Effector memory CD8-positive, alpha-beta T cell (primary cell): ENCODE results near the gene RABEP1.

Experiments
- ATAC-seq: fragments of 150-1000 bp; cut with Tn5 transposase; replicated peaks from 2 replicates; pipeline ENCODE4 v1.10.0; 2021; ENCODE audit warnings: mild to moderate bottlenecking, moderate library complexity
- DNase-seq, 3 experiments: peaks; one replicate each; pipeline ENCODE4 v3.0.0; 2021
- H3K27ac Mint-ChIP-seq, 2 donors: one replicate each; pipeline ENCODE4 v1.8.0; 2022; ENCODE audit warnings: mild to moderate bottlenecking in 2 of 2, mixed read lengths in 2 of 2, moderate library complexity in 2 of 2
- H3K27me3 Mint-ChIP-seq, 2 donors: one replicate each; pipeline ENCODE4 v1.8.0; 2022; ENCODE audit warnings: mixed read lengths in 2 of 2
- H3K36me3 Mint-ChIP-seq: one replicate; pipeline ENCODE4 v1.8.0; 2022; ENCODE audit warnings: mild to moderate bottlenecking, moderate library complexity, mixed read lengths; ENCODE audit not compliant: insufficient read depth
- H3K4me1 Mint-ChIP-seq, 2 donors: one replicate each; pipeline ENCODE4 v1.8.0; 2022; ENCODE audit warnings: low read depth in 2 of 2, mixed read lengths in 2 of 2
- H3K4me3 Mint-ChIP-seq, 2 donors: one replicate each; pipeline ENCODE4 v1.8.0; 2022; ENCODE audit warnings: mild to moderate bottlenecking in 2 of 2, mixed read lengths in 2 of 2, moderate library complexity in 2 of 2
- H3K9me3 Mint-ChIP-seq, 2 donors: one replicate each; pipeline ENCODE4 v1.8.0; 2022; ENCODE audit warnings: mixed read lengths in 2 of 2

RABEP1 gene

GRCh38 chr17:5355421-5356129, 73.5 kb downstream of the RABEP1 start:
- Mint-ChIP-seq H3K27me3 (no peaks in the 10 kb centered on the region), H3K36me3 (peaks cover 71% of the 10 kb centered on the region), H3K4me3 (no peak overlapping the region), H3K27ac (peak overlapping the region in 1 of 2 donors; percentile 77), H3K4me1 (peaks cover 2 to 6% of the 10 kb centered on the region in 2 donors), H3K9me3 (no peaks in the 10 kb centered on the region)
- DNase-seq: no peak
- ATAC-seq: no peak

- Mint-ChIP-seq H3K9me3 (no peaks in the 10 kb centered on the region), H3K4me3 (no peak overlapping the region), H3K27ac (no peak overlapping the region), H3K36me3 (peaks cover 60% of the 10 kb centered on the region), H3K4me1 (peaks cover 0 to 2% of the 10 kb centered on the region in 2 donors), H3K27me3 (no peaks in the 10 kb centered on the region)
- DNase-seq: no peak
- ATAC-seq: no peak
These were observed 79.3 kb downstream of the RABEP1 start for GRCh38 chr17:5361426-5361825.

GRCh38 chr17:5362162-5362811, 80.2 kb downstream of the RABEP1 start:
- Mint-ChIP-seq H3K27ac (no peak overlapping the region), H3K36me3 (peaks cover 52% of the 10 kb centered on the region), H3K27me3 (no peaks in the 10 kb centered on the region), H3K4me1 (peaks cover 0 to 2% of the 10 kb centered on the region in 2 donors), H3K4me3 (no peak overlapping the region), H3K9me3 (no peaks in the 10 kb centered on the region)
- DNase-seq (no peak), ATAC-seq (no peak)

- Mint-ChIP-seq H3K27me3 (no peaks in the 10 kb centered on the region), H3K9me3 (no peaks in the 10 kb centered on the region), H3K27ac (peak overlapping the region in 1 of 2 donors; percentile 22), H3K36me3 (peaks cover 54% of the 10 kb centered on the region), H3K4me1 (peaks cover 0 to 2% of the 10 kb centered on the region in 2 donors), H3K4me3 (no peak overlapping the region)
- ATAC-seq: no peak
- DNase-seq: no peak
These were observed 82.1 kb downstream of the RABEP1 start for GRCh38 chr17:5364156-5364555.

- H3K27ac Mint-ChIP-seq: peak overlapping the region in 1 of 2 donors; percentile 22
- H3K4me3 Mint-ChIP-seq: no peak overlapping the region
- no peaks in the 10 kb centered on the region for H3K27me3 Mint-ChIP-seq
- DNase-seq: no peak
- H3K4me1 Mint-ChIP-seq: peaks cover 0 to 2% of the 10 kb centered on the region in 2 donors
- no peak for ATAC-seq
- no peaks in the 10 kb centered on the region for H3K9me3 Mint-ChIP-seq
- peaks cover 57% of the 10 kb centered on the region for H3K36me3 Mint-ChIP-seq
These were observed 82.6 kb downstream of the RABEP1 start for GRCh38 chr17:5364696-5365095.

GRCh38 chr17:5365831-5366230, 83.7 kb downstream of the RABEP1 start:
- no peaks in the 10 kb centered on the region for H3K9me3 Mint-ChIP-seq
- no peak overlapping the region for H3K27ac Mint-ChIP-seq
- H3K27me3 Mint-ChIP-seq: no peaks in the 10 kb centered on the region
- peaks cover 0 to 2% of the 10 kb centered on the region in 2 donors for H3K4me1 Mint-ChIP-seq
- H3K4me3 Mint-ChIP-seq: no peak overlapping the region
- DNase-seq (no peak), ATAC-seq (no peak)
- H3K36me3 Mint-ChIP-seq: peaks cover 63% of the 10 kb centered on the region

GRCh38 chr17:5370411-5370810, 88.3 kb downstream of the RABEP1 start:
- H3K27me3 Mint-ChIP-seq: no peaks in the 10 kb centered on the region
- H3K4me3 Mint-ChIP-seq: no peak overlapping the region
- H3K36me3 Mint-ChIP-seq: peaks cover 81% of the 10 kb centered on the region
- peak overlapping the region in 1 of 2 donors; percentile 58 for H3K27ac Mint-ChIP-seq
- ATAC-seq (no peak), DNase-seq (no peak)
- H3K9me3 Mint-ChIP-seq: no peaks in the 10 kb centered on the region
- H3K4me1 Mint-ChIP-seq: no peaks in the 10 kb centered on the region

GRCh38 chr17:5373112-5373511, 91.0 kb downstream of the RABEP1 start:
- H3K4me1 Mint-ChIP-seq: no peaks in the 10 kb centered on the region
- H3K4me3 Mint-ChIP-seq: no peak overlapping the region
- DNase-seq (no peak), ATAC-seq (no peak)
- no peaks in the 10 kb centered on the region for H3K27me3 Mint-ChIP-seq
- peaks cover 86% of the 10 kb centered on the region for H3K36me3 Mint-ChIP-seq
- no peaks in the 10 kb centered on the region for H3K9me3 Mint-ChIP-seq
- no peak overlapping the region for H3K27ac Mint-ChIP-seq

GRCh38 chr17:5378566-5379207, 96.6 kb downstream of the RABEP1 start:
- Mint-ChIP-seq H3K27ac (peak overlapping the region in 1 of 2 donors; percentile 77), H3K4me1 (peaks cover 0 to 7% of the 10 kb centered on the region in 2 donors), H3K36me3 (peaks cover 91% of the 10 kb centered on the region), H3K4me3 (no peak overlapping the region), H3K27me3 (no peaks in the 10 kb centered on the region), H3K9me3 (no peaks in the 10 kb centered on the region)
- no peak for ATAC-seq
- no peak for DNase-seq

GRCh38 chr17:5379351-5380107, 97.4 kb downstream of the RABEP1 start:
- H3K4me1 Mint-ChIP-seq: peaks cover 0 to 7% of the 10 kb centered on the region in 2 donors
- DNase-seq (no peak), ATAC-seq (no peak)
- H3K4me3 Mint-ChIP-seq: no peak overlapping the region
- H3K36me3 Mint-ChIP-seq: peaks cover 91% of the 10 kb centered on the region
- no peaks in the 10 kb centered on the region for H3K27me3 Mint-ChIP-seq
- H3K27ac Mint-ChIP-seq: peak overlapping the region; percentile 72 to 77
- H3K9me3 Mint-ChIP-seq: no peaks in the 10 kb centered on the region

GRCh38 chr17:5380491-5381135, 98.5 kb downstream of the RABEP1 start:
- Mint-ChIP-seq H3K27me3 (no peaks in the 10 kb centered on the region), H3K4me3 (no peak overlapping the region), H3K4me1 (peaks cover 0 to 7% of the 10 kb centered on the region in 2 donors), H3K9me3 (no peaks in the 10 kb centered on the region), H3K36me3 (peaks cover 86% of the 10 kb centered on the region), H3K27ac (peak overlapping the region; percentile 72 to 77)
- DNase-seq (no peak), ATAC-seq (no peak)

GRCh38 chr17:5381542-5381941, 99.5 kb downstream of the RABEP1 start:
- DNase-seq: no peak
- Mint-ChIP-seq H3K27me3 (no peaks in the 10 kb centered on the region), H3K4me1 (peaks cover 0 to 7% of the 10 kb centered on the region in 2 donors), H3K4me3 (no peak overlapping the region), H3K36me3 (peaks cover 85% of the 10 kb centered on the region), H3K27ac (peak overlapping the region; percentile 77 to 85), H3K9me3 (no peaks in the 10 kb centered on the region)
- ATAC-seq: no peak

- Mint-ChIP-seq H3K36me3 (peaks cover 92% of the 10 kb centered on the region), H3K27me3 (no peaks in the 10 kb centered on the region), H3K27ac (no peak overlapping the region), H3K9me3 (no peaks in the 10 kb centered on the region), H3K4me3 (no peak overlapping the region), H3K4me1 (peaks cover 4 to 13% of the 10 kb centered on the region in 2 donors)
- ATAC-seq (no peak), DNase-seq (no peak)
These were observed 109.6 kb downstream of the RABEP1 start for GRCh38 chr17:5391678-5392077.
